ENCODE results near the gene RAP1GAP2.

GRCh38 chr17:2837147-2837561, 40.9 kb downstream of the RAP1GAP2 start:
- no peak for TF ChIP-seq CTCF (IDR thresholded peaks at IDR 0.05)
- TF ChIP-seq POLR2A (IDR thresholded peaks at IDR 0.05) = no peak

Data from uterus (tissue), 2 donors.